ENCODE results near the gene PTPRK.

Gene PTPRK

DNA sequence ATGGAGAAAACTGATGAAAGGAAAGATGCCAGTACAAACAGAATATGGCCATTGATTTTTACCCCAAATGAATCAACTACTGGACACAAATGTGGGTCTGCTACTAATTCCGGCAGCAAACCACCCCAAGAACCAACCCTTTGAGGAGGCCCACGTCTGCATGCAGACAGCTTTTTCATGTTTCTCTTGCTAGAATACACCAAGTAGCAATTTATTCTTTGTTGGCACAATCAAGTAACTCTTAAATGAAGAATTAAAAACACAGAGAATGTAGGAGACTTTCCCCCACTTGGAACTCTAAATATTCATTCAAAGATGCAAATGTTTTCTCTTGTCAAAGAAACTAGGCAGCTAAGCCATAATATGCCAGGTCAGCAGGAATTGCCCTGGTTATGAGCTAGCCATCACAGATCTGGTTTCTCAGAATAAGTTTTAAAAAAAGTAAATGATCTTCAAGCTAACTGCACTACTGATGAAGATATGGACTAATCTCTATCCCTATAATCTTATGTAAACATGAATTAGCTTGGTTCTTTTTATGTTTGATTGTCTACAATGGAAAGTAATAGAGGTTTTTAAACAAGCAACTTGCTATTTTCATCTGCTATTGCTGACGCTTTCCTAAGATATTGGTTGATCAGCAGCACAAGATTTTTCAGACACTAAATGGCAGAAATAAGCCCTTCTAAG, 456.4 kb downstream of the PTPRK start:
- H3K4me1 ChIP-seq (ENCODE audit: insufficient read depth, low read length) = peaks cover 25% of the 10 kb centered on the region
- H3K27ac ChIP-seq (ENCODE audit: low read depth, low read length) = no peak overlapping the region
- H3K9me3 ChIP-seq (ENCODE audit: insufficient read depth, low read depth, low read length) = no peaks in the 10 kb centered on the region
- H3K27me3 ChIP-seq (ENCODE audit: insufficient read depth, low read length) = no peaks in the 10 kb centered on the region
- no peak overlapping the region for H3K9ac ChIP-seq (ENCODE audit: low read depth, low read length)
- no peak overlapping the region for H3K4me3 ChIP-seq (ENCODE audit: low read length)
- WGBS = 93% methylated on average over 3 of the region's 3 CpGs
- peaks cover 4% of the 10 kb centered on the region; the same call in 1 of the 2 replicates for H3K36me3 ChIP-seq (ENCODE audit: insufficient read depth, low read length)

GRCh38 chr6:128062882-128063603, 457.4 kb downstream of the PTPRK start:
- 98% methylated on average over 4 of the region's 5 CpGs for WGBS

GRCh38 chr6:128057946-128058345, 462.5 kb downstream of the PTPRK start:
- no peak overlapping the region for H3K4me3 ChIP-seq (ENCODE audit: low read length)
- H3K27me3 ChIP-seq (ENCODE audit: insufficient read depth, low read length) = no peaks in the 10 kb centered on the region
- no peaks in the 10 kb centered on the region for H3K9me3 ChIP-seq (ENCODE audit: insufficient read depth, low read depth, low read length)
- no peak overlapping the region for H3K9ac ChIP-seq (ENCODE audit: low read depth, low read length)
- peaks cover 13% of the 10 kb centered on the region for H3K36me3 ChIP-seq (ENCODE audit: insufficient read depth, low read length)
- no peak overlapping the region for H3K27ac ChIP-seq (ENCODE audit: low read depth, low read length)
- H3K4me1 ChIP-seq (ENCODE audit: insufficient read depth, low read length) = no peaks in the 10 kb centered on the region

More at GRCh38 chr6:128062882-128063603, 457.4 kb downstream of the PTPRK start:
- H3K9me3 ChIP-seq (ENCODE audit: insufficient read depth, low read depth, low read length) = no peaks in the 10 kb centered on the region
- H3K36me3 ChIP-seq (ENCODE audit: insufficient read depth, low read length) = peaks cover 11% of the 10 kb centered on the region; the same call in 1 of the 2 replicates
- H3K4me3 ChIP-seq (ENCODE audit: low read length) = no peak overlapping the region
- no peak overlapping the region for H3K9ac ChIP-seq (ENCODE audit: low read depth, low read length)
- no peak overlapping the region for H3K27ac ChIP-seq (ENCODE audit: low read depth, low read length)
- peaks cover 22% of the 10 kb centered on the region for H3K4me1 ChIP-seq (ENCODE audit: insufficient read depth, low read length)
- H3K27me3 ChIP-seq (ENCODE audit: insufficient read depth, low read length) = no peaks in the 10 kb centered on the region

DNA sequence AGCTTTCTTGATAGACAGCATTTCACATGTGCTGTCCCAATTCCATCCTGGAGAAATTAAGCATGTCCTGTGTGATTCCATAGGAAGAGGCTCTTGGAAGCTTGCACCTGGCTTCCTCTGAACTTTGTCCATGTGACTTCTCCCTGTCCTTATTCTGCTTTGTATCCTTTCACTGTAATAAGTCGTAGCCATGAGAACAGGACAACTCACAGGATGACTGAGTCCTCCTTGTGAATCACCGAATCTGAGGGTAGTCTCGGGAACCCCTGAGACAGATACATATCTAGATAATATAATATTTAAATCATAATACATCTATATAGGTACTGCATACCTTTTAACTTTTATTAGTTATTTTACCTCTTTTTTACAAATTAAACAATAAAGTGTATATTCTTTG, 462.9 kb downstream of the PTPRK start:
- Histone ChIP-seq H3K27me3 (ENCODE audit: insufficient read depth, low read length) (no peaks in the 10 kb centered on the region), H3K4me3 (ENCODE audit: low read length) (no peak overlapping the region), H3K9me3 (ENCODE audit: insufficient read depth, low read depth, low read length) (no peaks in the 10 kb centered on the region), H3K4me1 (ENCODE audit: insufficient read depth, low read length) (no peaks in the 10 kb centered on the region), H3K9ac (ENCODE audit: low read depth, low read length) (no peak overlapping the region), H3K36me3 (ENCODE audit: insufficient read depth, low read length) (peaks cover 13% of the 10 kb centered on the region), H3K27ac (ENCODE audit: low read depth, low read length) (no peak overlapping the region)
- 99% methylated on average over 2 of the region's 3 CpGs for WGBS

GRCh38 chr6:128053109-128053508, 467.3 kb downstream of the PTPRK start:
- 95% methylated on average over 5 of the region's 5 CpGs for WGBS
- Histone ChIP-seq H3K9me3 (ENCODE audit: insufficient read depth, low read depth, low read length) (no peaks in the 10 kb centered on the region), H3K9ac (ENCODE audit: low read depth, low read length) (no peak overlapping the region), H3K27ac (ENCODE audit: low read depth, low read length) (no peak overlapping the region), H3K4me1 (ENCODE audit: insufficient read depth, low read length) (peaks cover 7% of the 10 kb centered on the region), H3K36me3 (ENCODE audit: insufficient read depth, low read length) (peaks cover 2% of the 10 kb centered on the region), H3K4me3 (ENCODE audit: low read length) (no peak overlapping the region), H3K27me3 (ENCODE audit: insufficient read depth, low read length) (no peaks in the 10 kb centered on the region)

GRCh38 chr6:128047989-128048388, 472.4 kb downstream of the PTPRK start:
- H3K36me3 ChIP-seq (ENCODE audit: insufficient read depth, low read length) = no peaks in the 10 kb centered on the region
- peaks cover 7% of the 10 kb centered on the region for H3K4me1 ChIP-seq (ENCODE audit: insufficient read depth, low read length)
- H3K27ac ChIP-seq (ENCODE audit: low read depth, low read length) = no peak overlapping the region; the same call in 1 of the 2 replicates
- WGBS = 83% methylated on average over 3 of the region's 3 CpGs
- H3K4me3 ChIP-seq (ENCODE audit: low read length) = no peak overlapping the region
- H3K27me3 ChIP-seq (ENCODE audit: insufficient read depth, low read length) = no peaks in the 10 kb centered on the region
- no peak overlapping the region for H3K9ac ChIP-seq (ENCODE audit: low read depth, low read length)
- no peaks in the 10 kb centered on the region for H3K9me3 ChIP-seq (ENCODE audit: insufficient read depth, low read depth, low read length)

GRCh38 chr6:128046033-128046432, 474.4 kb downstream of the PTPRK start:
- Histone ChIP-seq H3K27me3 (ENCODE audit: insufficient read depth, low read length) (no peaks in the 10 kb centered on the region), H3K27ac (ENCODE audit: low read depth, low read length) (no peak overlapping the region), H3K4me1 (ENCODE audit: insufficient read depth, low read length) (peaks cover 7% of the 10 kb centered on the region), H3K9me3 (ENCODE audit: insufficient read depth, low read depth, low read length) (no peaks in the 10 kb centered on the region), H3K36me3 (ENCODE audit: insufficient read depth, low read length) (no peaks in the 10 kb centered on the region), H3K9ac (ENCODE audit: low read depth, low read length) (no peak overlapping the region), H3K4me3 (ENCODE audit: low read length) (no peak overlapping the region)
- WGBS = 100% methylated on average over 1 of the region's 1 CpG

DNA sequence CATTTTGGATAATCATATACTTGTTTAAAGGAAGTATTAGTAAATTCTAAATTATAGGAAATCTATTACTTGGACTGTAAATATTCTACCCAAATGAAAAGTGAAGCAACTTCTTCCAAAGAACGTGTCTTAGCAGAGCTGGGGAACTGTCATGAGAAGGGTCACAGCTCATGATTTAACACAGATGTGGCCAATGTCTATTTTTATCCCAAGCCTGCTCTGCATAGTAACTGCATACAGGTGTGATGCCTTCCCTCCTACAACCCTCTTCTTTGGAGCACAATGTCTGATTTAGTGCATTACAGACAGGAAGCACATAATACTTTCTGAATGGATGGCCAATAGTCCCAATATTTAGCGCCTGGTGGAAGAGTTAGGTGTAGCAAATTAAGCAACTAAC, 480.9 kb downstream of the PTPRK start:
- H3K9ac ChIP-seq (ENCODE audit: low read depth, low read length) = no peak overlapping the region
- H3K36me3 ChIP-seq (ENCODE audit: insufficient read depth, low read length) = no peaks in the 10 kb centered on the region
- no peak overlapping the region for H3K4me3 ChIP-seq (ENCODE audit: low read length)
- no peaks in the 10 kb centered on the region for H3K27me3 ChIP-seq (ENCODE audit: insufficient read depth, low read length)
- no peaks in the 10 kb centered on the region for H3K9me3 ChIP-seq (ENCODE audit: insufficient read depth, low read depth, low read length)
- no peaks in the 10 kb centered on the region for H3K4me1 ChIP-seq (ENCODE audit: insufficient read depth, low read length)
- no peak overlapping the region for H3K27ac ChIP-seq (ENCODE audit: low read depth, low read length)
- 95% methylated on average over 2 of the region's 2 CpGs for WGBS

GRCh38 chr6:128036808-128037570, 483.4 kb downstream of the PTPRK start:
- Histone ChIP-seq H3K9ac (ENCODE audit: low read depth, low read length) (no peak overlapping the region), H3K27me3 (ENCODE audit: insufficient read depth, low read length) (no peaks in the 10 kb centered on the region)
- WGBS = 96% methylated on average over 7 of the region's 7 CpGs

GRCh38 chr6:128033156-128033555, 487.2 kb downstream of the PTPRK start:
- Histone ChIP-seq H3K36me3 (ENCODE audit: insufficient read depth, low read length) (no peaks in the 10 kb centered on the region), H3K9me3 (ENCODE audit: insufficient read depth, low read depth, low read length) (no peaks in the 10 kb centered on the region), H3K27me3 (ENCODE audit: insufficient read depth, low read length) (no peaks in the 10 kb centered on the region), H3K9ac (ENCODE audit: low read depth, low read length) (no peak overlapping the region), H3K4me3 (ENCODE audit: low read length) (no peak overlapping the region), H3K4me1 (ENCODE audit: insufficient read depth, low read length) (no peaks in the 10 kb centered on the region), H3K27ac (ENCODE audit: low read depth, low read length) (no peak overlapping the region)
- WGBS = 95% methylated on average over 2 of the region's 2 CpGs

More at GRCh38 chr6:128036808-128037570, 483.4 kb downstream of the PTPRK start:
- H3K4me1 ChIP-seq (ENCODE audit: insufficient read depth, low read length) = no peaks in the 10 kb centered on the region
- no peaks in the 10 kb centered on the region for H3K36me3 ChIP-seq (ENCODE audit: insufficient read depth, low read length)
- no peaks in the 10 kb centered on the region for H3K9me3 ChIP-seq (ENCODE audit: insufficient read depth, low read depth, low read length)
- no peak overlapping the region for H3K27ac ChIP-seq (ENCODE audit: low read depth, low read length)
- no peak overlapping the region for H3K4me3 ChIP-seq (ENCODE audit: low read length)

DNA sequence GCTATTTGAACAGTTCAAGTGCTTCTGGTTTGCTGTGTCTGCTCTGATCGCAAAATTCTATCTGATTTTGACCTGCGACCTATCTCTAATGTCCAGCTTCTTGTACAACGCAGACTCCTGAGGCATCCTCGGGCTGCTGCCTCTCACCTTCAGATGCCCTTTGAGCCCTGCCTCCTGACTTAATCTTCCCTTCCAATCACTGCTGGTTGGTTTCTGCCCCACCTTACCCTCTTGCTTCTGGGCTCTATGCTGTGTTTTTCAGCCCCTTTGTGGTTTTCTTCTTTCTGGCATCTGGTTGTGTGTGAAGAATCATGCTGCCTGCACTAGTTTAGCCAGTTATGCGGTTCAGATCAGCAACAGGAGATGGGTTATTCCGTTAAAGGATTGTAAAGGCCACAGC, 488.4 kb downstream of the PTPRK start:
- no peak overlapping the region for H3K27ac ChIP-seq (ENCODE audit: low read depth, low read length)
- H3K36me3 ChIP-seq (ENCODE audit: insufficient read depth, low read length) = no peaks in the 10 kb centered on the region
- no peak overlapping the region for H3K4me3 ChIP-seq (ENCODE audit: low read length)
- no peaks in the 10 kb centered on the region for H3K9me3 ChIP-seq (ENCODE audit: insufficient read depth, low read depth, low read length)
- H3K27me3 ChIP-seq (ENCODE audit: insufficient read depth, low read length) = no peaks in the 10 kb centered on the region
- no peaks in the 10 kb centered on the region for H3K4me1 ChIP-seq (ENCODE audit: insufficient read depth, low read length)
- WGBS = 93% methylated on average over 6 of the region's 6 CpGs
- H3K9ac ChIP-seq (ENCODE audit: low read depth, low read length) = no peak overlapping the region

All from HUES64 (cell line).